ENCODE measurements around the gene SPOCK2. TPM values are rescaled to one million over a fixed set of nuclear protein-coding genes. Genes with fewer than 3 reads are reported as not detected.

Gene SPOCK2
- total RNA-seq, 1 experiment from 2014 or later: 0.33 TPM

DNA sequence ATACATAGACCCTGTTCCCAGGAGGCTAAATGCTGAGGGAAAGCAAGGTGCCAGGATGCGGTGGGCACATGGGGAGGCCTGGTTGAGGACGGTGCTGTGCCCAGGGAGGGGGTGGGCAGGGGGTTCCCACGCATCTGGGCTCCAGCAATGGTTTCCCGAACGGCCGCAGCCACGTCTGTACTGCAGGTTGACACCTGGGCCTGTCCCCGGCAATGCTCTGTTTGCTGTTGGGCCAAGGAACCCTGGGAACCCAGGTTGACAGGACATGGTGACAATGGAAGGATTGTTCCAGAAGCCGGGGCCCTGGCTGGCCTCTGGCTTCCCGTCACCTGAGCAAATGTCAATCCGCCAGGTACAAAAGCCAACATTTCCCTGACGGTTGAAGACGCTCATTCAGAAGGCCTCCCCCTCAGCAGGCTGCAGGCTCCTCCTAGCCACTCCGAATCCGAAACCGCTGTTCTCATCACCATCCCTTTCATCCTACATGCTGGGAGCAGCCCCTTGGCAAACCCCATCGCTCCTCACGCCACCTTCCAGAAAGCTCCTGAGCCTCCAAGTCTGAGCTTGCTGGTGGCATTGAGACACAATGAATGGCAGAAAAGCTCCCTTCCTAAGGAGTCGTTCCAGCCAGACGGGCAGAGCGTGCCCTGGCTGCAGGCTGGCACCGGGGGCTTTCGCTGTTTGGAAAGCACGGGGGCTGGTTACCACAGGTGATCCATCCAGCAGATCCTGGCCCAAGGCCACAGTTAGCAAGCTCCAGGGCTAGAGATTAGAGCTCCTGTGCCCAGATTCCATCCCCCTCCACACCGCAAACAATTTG, 31.2 kb downstream of the SPOCK2 start:
- CTCF ChIA-PET: no interaction called here
- Histone ChIP-seq H3K4me3 (ENCODE audit: low read length) (no peak overlapping the region), H3F3A (ENCODE audit: low read length, unreplicated experiment) (no peaks in the 10 kb centered on the region), H3K79me2 (ENCODE audit: low read length) (no peaks in the 10 kb centered on the region), H3K27ac (ENCODE audit: low read length) (no peak overlapping the region), H3K36me3 (ENCODE audit: low read depth, low read length) (no peaks in the 10 kb centered on the region), H3K9me3 (ENCODE audit: low read length) (no peaks in the 10 kb centered on the region), H3K4me1 (ENCODE audit: insufficient read depth, low read length) (no peaks in the 10 kb centered on the region), H2AFZ (ENCODE audit: low read length) (no peak overlapping the region), H3K27me3 (ENCODE audit: low read length) (no peaks in the 10 kb centered on the region), H4K20me1 (ENCODE audit: low read length) (no peaks in the 10 kb centered on the region), H3K4me2 (ENCODE audit: low read length) (no peak overlapping the region), H3K9me2 (replicated peaks; ENCODE audit: low read length) (no peaks in the 10 kb centered on the region), H3K9ac (ENCODE audit: low read length) (no peak overlapping the region)
- intact Hi-C loops (cut with micrococcal nuclease): no loop called here
- no TSS peak for BruUV-seq (replicated peaks)
- ATAC-seq: no peak
- no peak for DNase-seq
- TF ChIP-seq, protein P1, sequence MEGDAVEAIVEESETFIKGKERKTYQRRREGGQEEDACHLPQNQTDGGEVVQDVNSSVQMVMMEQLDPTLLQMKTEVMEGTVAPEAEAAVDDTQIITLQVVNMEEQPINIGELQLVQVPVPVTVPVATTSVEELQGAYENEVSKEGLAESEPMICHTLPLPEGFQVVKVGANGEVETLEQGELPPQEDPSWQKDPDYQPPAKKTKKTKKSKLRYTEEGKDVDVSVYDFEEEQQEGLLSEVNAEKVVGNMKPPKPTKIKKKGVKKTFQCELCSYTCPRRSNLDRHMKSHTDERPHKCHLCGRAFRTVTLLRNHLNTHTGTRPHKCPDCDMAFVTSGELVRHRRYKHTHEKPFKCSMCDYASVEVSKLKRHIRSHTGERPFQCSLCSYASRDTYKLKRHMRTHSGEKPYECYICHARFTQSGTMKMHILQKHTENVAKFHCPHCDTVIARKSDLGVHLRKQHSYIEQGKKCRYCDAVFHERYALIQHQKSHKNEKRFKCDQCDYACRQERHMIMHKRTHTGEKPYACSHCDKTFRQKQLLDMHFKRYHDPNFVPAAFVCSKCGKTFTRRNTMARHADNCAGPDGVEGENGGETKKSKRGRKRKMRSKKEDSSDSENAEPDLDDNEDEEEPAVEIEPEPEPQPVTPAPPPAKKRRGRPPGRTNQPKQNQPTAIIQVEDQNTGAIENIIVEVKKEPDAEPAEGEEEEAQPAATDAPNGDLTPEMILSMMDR (conservative IDR thresholded peaks at IDR 0.05; ENCODE audit: low read depth, low read length): no peak
- TF ChIP-seq EZH2 (IDR thresholded peaks at IDR 0.05; ENCODE audit: low read length, unreplicated experiment) (no peak), EZH2phosphoT487 (IDR thresholded peaks at IDR 0.05; ENCODE audit: borderline replicate concordance, low read length) (no peak)
- POLR2A ChIA-PET (ENCODE audit: unreplicated experiment): no interaction called here

DNA sequence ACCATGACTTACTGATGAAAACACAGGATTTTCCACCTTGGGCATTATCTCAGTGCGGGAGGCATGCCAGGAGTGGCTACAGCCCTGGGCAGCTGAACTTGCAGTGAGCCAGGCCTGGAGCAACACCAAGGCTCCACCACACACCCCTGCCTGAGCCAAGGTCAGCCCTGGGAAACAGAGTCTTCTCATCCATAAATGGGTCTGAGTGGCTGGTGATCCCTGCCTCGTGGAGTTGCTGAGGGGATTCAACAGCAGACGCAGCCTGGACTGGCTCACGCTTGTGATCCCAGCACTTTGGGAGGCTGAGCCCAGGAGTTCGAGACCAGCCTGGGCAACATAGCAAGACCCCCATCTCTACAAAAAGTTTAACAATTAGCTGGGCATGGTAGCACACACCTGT, 32.2 kb downstream of the SPOCK2 start:
- Histone ChIP-seq H3K79me2 (ENCODE audit: low read length) (no peaks in the 10 kb centered on the region), H3K9me2 (replicated peaks; ENCODE audit: low read length) (no peaks in the 10 kb centered on the region), H3K9ac (ENCODE audit: low read length) (no peak overlapping the region), H3K9me3 (ENCODE audit: low read length) (no peaks in the 10 kb centered on the region), H3K27me3 (ENCODE audit: low read length) (no peaks in the 10 kb centered on the region), H3K4me1 (ENCODE audit: insufficient read depth, low read length) (no peaks in the 10 kb centered on the region), H3K27ac (ENCODE audit: low read length) (no peak overlapping the region), H4K20me1 (ENCODE audit: low read length) (no peaks in the 10 kb centered on the region), H3F3A (ENCODE audit: low read length, unreplicated experiment) (no peaks in the 10 kb centered on the region), H2AFZ (ENCODE audit: low read length) (no peak overlapping the region), H3K36me3 (ENCODE audit: low read depth, low read length) (no peaks in the 10 kb centered on the region), H3K4me3 (ENCODE audit: low read length) (no peak overlapping the region), H3K4me2 (ENCODE audit: low read length) (no peak overlapping the region)
- CTCF ChIA-PET: no interaction called here
- POLR2A ChIA-PET (ENCODE audit: unreplicated experiment): interaction anchor here (0.6 kb wide), 1 partner anchor 289 kb away, joined by 9 read pairs; no protein-coding TSS in a partner anchor
- no peak for ATAC-seq
- no peak for TF ChIP-seq EZH2phosphoT487 (IDR thresholded peaks at IDR 0.05; ENCODE audit: borderline replicate concordance, low read length)
- TF ChIP-seq EZH2 (IDR thresholded peaks at IDR 0.05; ENCODE audit: low read length, unreplicated experiment): no peak
- TF ChIP-seq, protein P1 (conservative IDR thresholded peaks at IDR 0.05; ENCODE audit: low read depth, low read length): no peak
- intact Hi-C loops (cut with micrococcal nuclease): no loop called here
- BruUV-seq (replicated peaks): no TSS peak
- no peak for DNase-seq

DNA sequence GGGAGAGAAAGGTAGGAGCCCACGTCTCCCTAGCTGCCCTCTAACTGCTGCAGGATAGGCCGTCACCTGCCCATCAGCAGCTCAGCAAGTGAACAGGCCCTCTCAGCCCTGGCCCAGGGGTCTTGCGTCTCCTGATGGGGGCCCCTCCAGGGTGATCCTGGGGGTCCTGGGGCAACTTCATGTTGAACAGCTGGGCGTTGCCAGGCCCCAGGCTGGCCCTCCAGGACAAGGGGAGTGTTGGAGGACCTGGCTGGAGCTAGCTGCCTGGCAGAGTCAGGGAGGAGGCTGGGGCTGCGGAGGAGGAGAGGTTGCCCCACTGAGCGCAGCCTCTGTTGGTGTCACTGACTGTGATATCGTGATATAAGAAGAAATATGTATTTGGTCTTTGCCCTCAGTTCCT, 34.7 kb downstream of the SPOCK2 start:
- Histone ChIP-seq H2AFZ (ENCODE audit: low read length) (no peak overlapping the region), H3K4me1 (ENCODE audit: insufficient read depth, low read length) (no peaks in the 10 kb centered on the region), H3K27ac (ENCODE audit: low read length) (no peak overlapping the region), H3F3A (ENCODE audit: low read length, unreplicated experiment) (no peaks in the 10 kb centered on the region), H3K4me3 (ENCODE audit: low read length) (no peak overlapping the region), H3K9me3 (ENCODE audit: low read length) (no peaks in the 10 kb centered on the region), H3K79me2 (ENCODE audit: low read length) (no peaks in the 10 kb centered on the region), H3K27me3 (ENCODE audit: low read length) (no peaks in the 10 kb centered on the region), H3K9ac (ENCODE audit: low read length) (no peak overlapping the region), H3K4me2 (ENCODE audit: low read length) (no peak overlapping the region), H3K36me3 (ENCODE audit: low read depth, low read length) (no peaks in the 10 kb centered on the region), H3K9me2 (replicated peaks; ENCODE audit: low read length) (no peaks in the 10 kb centered on the region), H4K20me1 (ENCODE audit: low read length) (no peaks in the 10 kb centered on the region)
- BruUV-seq (replicated peaks): no TSS peak
- ATAC-seq (no peak), DNase-seq (no peak)
- TF ChIP-seq, protein P1 (conservative IDR thresholded peaks at IDR 0.05; ENCODE audit: low read depth, low read length): no peak
- TF ChIP-seq EZH2phosphoT487 (IDR thresholded peaks at IDR 0.05; ENCODE audit: borderline replicate concordance, low read length) (no peak), EZH2 (IDR thresholded peaks at IDR 0.05; ENCODE audit: low read length, unreplicated experiment) (no peak)
- intact Hi-C loops (cut with micrococcal nuclease): no loop called here
- ChIA-PET CTCF (no interaction called here), POLR2A (ENCODE audit: unreplicated experiment) (no interaction called here)
